ENCODE results near the gene POLR2C.

POLR2C gene

GRCh38 chr16:57510016-57510871 lies 47.8 kb downstream of the POLR2C start:
- TF ChIP-seq TAF1 (IDR thresholded peaks at IDR 0.05; ENCODE audit: borderline replicate concordance, low read depth, low read length): no peak
- no peak for TF ChIP-seq POLR2AphosphoS5 (IDR thresholded peaks at IDR 0.05; ENCODE audit: low read depth, low read length)
- no peak for TF ChIP-seq POLR2A (IDR thresholded peaks at IDR 0.05; ENCODE audit: low read depth, low read length)
- FAIRE-seq: no peak
- DNase-seq (ENCODE audit: insufficient read length): no peak

GRCh38 chr16:57512296-57513001 lies 50.0 kb downstream of the POLR2C start:
- FAIRE-seq (no peak), DNase-seq (ENCODE audit: insufficient read length) (no peak)
- no peak for TF ChIP-seq POLR2AphosphoS5 (IDR thresholded peaks at IDR 0.05; ENCODE audit: low read depth, low read length)

- no peak for FAIRE-seq
- TF ChIP-seq POLR2A (IDR thresholded peaks at IDR 0.05; ENCODE audit: low read depth, low read length) (no peak), POLR2AphosphoS5 (IDR thresholded peaks at IDR 0.05; ENCODE audit: low read depth, low read length) (no peak), TAF1 (IDR thresholded peaks at IDR 0.05; ENCODE audit: borderline replicate concordance, low read depth, low read length) (no peak)
- no peak for DNase-seq (ENCODE audit: insufficient read length)
These were observed 51.1 kb downstream of the POLR2C start for GRCh38 chr16:57513371-57514102.

DNA sequence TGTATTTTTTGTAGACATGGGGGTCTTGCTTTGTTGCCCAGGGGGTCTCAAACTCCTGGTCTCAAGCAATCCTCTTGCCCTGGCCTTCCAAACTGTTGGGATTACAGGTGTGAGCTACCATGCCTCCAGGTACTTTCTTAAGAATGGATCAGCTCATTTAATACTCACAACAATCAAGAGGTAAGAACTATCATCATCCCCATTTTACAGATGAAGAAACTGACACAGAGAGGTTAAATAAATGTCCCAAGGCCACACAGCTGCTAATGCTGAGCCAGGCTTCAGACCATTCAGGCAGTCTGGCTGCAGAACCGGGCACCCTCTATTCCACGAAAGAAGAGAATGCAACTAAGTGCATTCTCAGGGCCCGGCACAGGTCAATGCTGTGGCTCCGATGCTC lies 51.9 kb downstream of the POLR2C start:
- FAIRE-seq (no peak), DNase-seq (ENCODE audit: insufficient read length) (no peak)
- TF ChIP-seq POLR2AphosphoS5 (IDR thresholded peaks at IDR 0.05; ENCODE audit: low read depth, low read length) (no peak), POLR2A (IDR thresholded peaks at IDR 0.05; ENCODE audit: low read depth, low read length) (no peak), TAF1 (IDR thresholded peaks at IDR 0.05; ENCODE audit: borderline replicate concordance, low read depth, low read length) (no peak)

GRCh38 chr16:57514791-57515600 lies 52.5 kb downstream of the POLR2C start:
- no peak for FAIRE-seq
- TF ChIP-seq POLR2AphosphoS5 (IDR thresholded peaks at IDR 0.05; ENCODE audit: low read depth, low read length): no peak
- no peak for TF ChIP-seq TAF1 (IDR thresholded peaks at IDR 0.05; ENCODE audit: borderline replicate concordance, low read depth, low read length)
- no peak for TF ChIP-seq POLR2A (IDR thresholded peaks at IDR 0.05; ENCODE audit: low read depth, low read length)
- DNase-seq (ENCODE audit: insufficient read length): no peak

GRCh38 chr16:57516176-57516725 lies 53.8 kb downstream of the POLR2C start:
- DNase-seq (ENCODE audit: insufficient read length) (no peak), FAIRE-seq (no peak)
- no peak for TF ChIP-seq POLR2A (IDR thresholded peaks at IDR 0.05; ENCODE audit: low read depth, low read length)
- TF ChIP-seq POLR2AphosphoS5 (IDR thresholded peaks at IDR 0.05; ENCODE audit: low read depth, low read length): no peak
- no peak for TF ChIP-seq TAF1 (IDR thresholded peaks at IDR 0.05; ENCODE audit: borderline replicate concordance, low read depth, low read length)

- no peak for TF ChIP-seq TAF1 (IDR thresholded peaks at IDR 0.05; ENCODE audit: borderline replicate concordance, low read depth, low read length)
- no peak for TF ChIP-seq POLR2A (IDR thresholded peaks at IDR 0.05; ENCODE audit: low read depth, low read length)
- no peak for TF ChIP-seq POLR2AphosphoS5 (IDR thresholded peaks at IDR 0.05; ENCODE audit: low read depth, low read length)
- DNase-seq (ENCODE audit: insufficient read length) (no peak), FAIRE-seq (no peak)
These were observed 54.3 kb downstream of the POLR2C start for GRCh38 chr16:57516773-57517172.

DNA sequence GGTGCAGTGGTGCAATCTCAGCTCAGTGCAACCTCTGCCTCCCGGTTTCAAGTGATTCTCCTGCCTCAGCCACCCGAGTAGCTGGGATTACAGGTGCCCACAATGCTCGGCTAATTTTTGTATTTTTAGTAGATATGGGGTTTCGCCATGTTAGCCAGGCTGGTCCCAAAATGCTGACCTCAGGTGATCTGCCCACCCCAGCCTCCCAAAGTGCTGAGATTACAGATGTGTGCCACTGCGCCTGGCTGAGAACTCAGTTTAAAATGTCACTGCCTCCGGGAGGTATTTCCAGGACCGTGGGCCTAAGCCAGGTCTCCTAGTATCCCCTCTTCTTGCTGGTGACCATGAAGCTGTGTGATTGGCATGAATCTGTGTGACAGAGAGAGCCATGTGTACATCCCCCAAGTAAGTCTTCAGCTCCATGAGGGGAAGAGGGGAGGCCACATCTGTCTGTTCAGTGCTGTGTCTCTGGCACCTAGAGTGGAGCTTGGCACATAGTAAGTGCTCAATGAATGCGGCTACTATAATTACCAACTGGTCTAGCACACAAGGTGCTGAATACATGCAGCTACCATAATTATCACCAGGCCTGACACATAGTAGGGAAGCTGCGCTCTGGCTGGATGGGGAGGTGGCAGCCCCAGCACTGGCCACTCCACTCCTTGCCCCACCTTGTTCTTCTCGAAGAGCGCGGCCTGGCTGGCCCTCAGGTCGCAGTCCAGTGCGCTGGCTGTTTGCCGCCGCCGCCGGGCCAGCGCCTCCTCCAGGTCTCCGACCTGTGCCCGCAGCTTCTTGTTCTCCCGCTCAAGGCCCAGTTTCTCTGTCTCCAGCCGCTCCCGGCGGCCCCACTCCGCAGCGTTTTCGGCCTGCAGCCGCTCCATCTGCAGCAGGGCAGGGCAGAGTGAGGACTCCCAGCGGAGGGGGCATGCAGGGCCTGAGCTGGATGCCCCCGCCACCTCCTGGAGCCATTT lies 55.2 kb downstream of the POLR2C start:
- TF ChIP-seq POLR2AphosphoS5 (IDR thresholded peaks at IDR 0.05; ENCODE audit: low read depth, low read length): no peak
- FAIRE-seq (no peak), DNase-seq (ENCODE audit: insufficient read length) (no peak)

DNA sequence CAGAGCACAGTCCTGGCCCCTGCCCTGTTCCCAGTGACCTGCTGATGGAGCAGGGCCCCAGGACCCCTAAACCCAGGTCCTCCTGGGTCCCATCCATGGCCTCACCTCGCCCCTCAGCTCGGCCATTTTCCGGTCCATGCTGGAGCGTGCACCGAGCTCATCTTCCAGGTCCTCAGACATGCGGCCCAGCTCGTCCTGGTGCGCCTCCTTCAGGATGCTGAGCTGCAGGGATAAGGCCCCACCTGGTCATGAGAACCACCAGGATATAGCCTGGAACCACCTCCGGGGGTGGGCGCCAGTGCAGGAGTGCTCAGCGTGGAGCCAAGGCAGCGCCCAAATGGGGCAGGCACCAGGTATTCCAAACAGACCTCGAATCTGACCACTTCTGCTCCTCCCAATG lies 56.0 kb downstream of the POLR2C start:
- TF ChIP-seq TAF1 (IDR thresholded peaks at IDR 0.05; ENCODE audit: borderline replicate concordance, low read depth, low read length) (no peak), POLR2A (IDR thresholded peaks at IDR 0.05; ENCODE audit: low read depth, low read length) (no peak), POLR2AphosphoS5 (IDR thresholded peaks at IDR 0.05; ENCODE audit: low read depth, low read length) (no peak)
- FAIRE-seq (no peak), DNase-seq (ENCODE audit: insufficient read length) (no peak)

DNA sequence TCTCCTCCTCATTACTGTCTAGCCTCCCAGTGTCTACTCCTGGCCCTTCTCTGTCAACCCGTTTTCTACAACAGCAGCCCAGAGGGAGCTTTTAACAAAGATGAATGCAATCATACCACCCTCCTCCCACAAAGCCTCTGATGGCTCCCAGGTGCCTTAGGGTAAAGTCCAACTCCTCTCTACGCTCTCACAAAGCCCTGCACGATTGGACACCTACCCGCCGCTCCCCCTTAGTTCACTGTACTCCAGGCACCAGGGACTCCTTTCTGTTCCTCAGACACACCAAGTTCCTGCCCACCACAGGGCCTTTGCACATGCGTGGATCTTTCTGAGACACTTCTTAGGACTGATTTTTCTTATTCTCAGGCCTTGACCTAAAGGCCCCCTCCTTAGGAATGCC lies 56.4 kb downstream of the POLR2C start:
- no peak for FAIRE-seq
- no peak for DNase-seq (ENCODE audit: insufficient read length)
- no peak for TF ChIP-seq TAF1 (IDR thresholded peaks at IDR 0.05; ENCODE audit: borderline replicate concordance, low read depth, low read length)
- no peak for TF ChIP-seq POLR2A (IDR thresholded peaks at IDR 0.05; ENCODE audit: low read depth, low read length)
- no peak for TF ChIP-seq POLR2AphosphoS5 (IDR thresholded peaks at IDR 0.05; ENCODE audit: low read depth, low read length)

Measured in GM12892 (cell line).